Glutamatergic neuron (in vitro differentiated cells): ENCODE measurements around the gene EIF2AK2. TPM values are rescaled to one million over a fixed set of nuclear protein-coding genes. Genes with fewer than 3 reads are reported as not detected.

Experiments used
- DNase-seq: peaks from one replicate; pipeline ENCODE4 v3.0.0; 2022
- H3K27ac Mint-ChIP-seq: one replicate; pipeline ENCODE4 v1.8.0; 2020; ENCODE audit warnings: mild to moderate bottlenecking, mixed read lengths, inconsistent platforms; ENCODE audit not compliant: unreplicated experiment
- H3K27me3 Mint-ChIP-seq: one replicate; pipeline ENCODE4 v1.8.0; 2020; ENCODE audit warnings: mild to moderate bottlenecking, moderate library complexity, mixed read lengths, inconsistent platforms; ENCODE audit not compliant: unreplicated experiment
- H3K36me3 Mint-ChIP-seq: one replicate; pipeline ENCODE4 v1.8.0; 2020; ENCODE audit warnings: mild to moderate bottlenecking, mixed read lengths, inconsistent platforms; ENCODE audit not compliant: unreplicated experiment
- H3K4me1 Mint-ChIP-seq: one replicate; pipeline ENCODE4 v1.8.0; 2020; ENCODE audit warnings: mild to moderate bottlenecking, low read depth, mixed read lengths, inconsistent platforms; ENCODE audit not compliant: unreplicated experiment
- H3K4me3 Mint-ChIP-seq: one replicate; pipeline ENCODE4 v1.8.0; 2020; ENCODE audit warnings: mild to moderate bottlenecking, mixed read lengths, inconsistent platforms; ENCODE audit not compliant: unreplicated experiment
- H3K9me3 Mint-ChIP-seq: one replicate; pipeline ENCODE4 v1.8.0; 2020; ENCODE audit warnings: mild to moderate bottlenecking, moderate library complexity, mixed read lengths, inconsistent platforms; ENCODE audit not compliant: unreplicated experiment
- total RNA-seq: library from RNA; stranded (reverse); fragmentation: NEBNext Ultra II Directional; extraction: Animal tissue kit (Norgen Biotek cat#: 25700); gene quantifications from one replicate; pipeline ENCODE4 v1.2.1, GENCODE V29; 2021; ENCODE audit not compliant: unreplicated experiment
- TF ChIP-seq, protein P1 (sequence below): fragments of 200-600 bp; sonication (generic); IDR thresholded peaks from one replicate; pipeline ENCODE4 v1.5.0; 2021; ENCODE audit not compliant: partially characterized antibody, unreplicated experiment

The EIF2AK2 gene
- total RNA-seq, 1 donor from 2014 or later = 8.7 TPM

DNA sequence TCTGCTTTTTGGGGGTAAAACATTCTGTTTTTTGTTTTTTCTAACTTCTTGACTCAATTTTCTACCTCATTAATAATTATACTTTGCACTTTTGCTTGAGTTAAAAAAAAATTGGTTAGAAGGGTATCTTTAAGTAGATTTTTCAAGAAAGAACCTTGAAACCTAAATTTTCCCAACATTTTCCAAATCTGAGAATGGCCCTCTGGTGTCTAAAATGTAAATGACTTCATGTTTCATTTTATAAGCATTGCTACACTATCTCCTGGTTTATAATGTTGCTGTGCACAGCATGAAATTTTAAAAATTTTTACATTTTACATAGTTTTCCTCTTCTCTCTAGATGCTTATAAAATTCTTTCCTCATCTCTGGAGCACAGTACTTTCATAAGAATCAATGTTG lies 14.2 kb downstream of the EIF2AK2 start:
- Mint-ChIP-seq H3K36me3 (no peaks in the 10 kb centered on the region), H3K4me1 (no peaks in the 10 kb centered on the region), H3K4me3 (no peak overlapping the region), H3K27me3 (no peaks in the 10 kb centered on the region), H3K27ac (no peak overlapping the region), H3K9me3 (no peaks in the 10 kb centered on the region)
- TF ChIP-seq, protein P1, sequence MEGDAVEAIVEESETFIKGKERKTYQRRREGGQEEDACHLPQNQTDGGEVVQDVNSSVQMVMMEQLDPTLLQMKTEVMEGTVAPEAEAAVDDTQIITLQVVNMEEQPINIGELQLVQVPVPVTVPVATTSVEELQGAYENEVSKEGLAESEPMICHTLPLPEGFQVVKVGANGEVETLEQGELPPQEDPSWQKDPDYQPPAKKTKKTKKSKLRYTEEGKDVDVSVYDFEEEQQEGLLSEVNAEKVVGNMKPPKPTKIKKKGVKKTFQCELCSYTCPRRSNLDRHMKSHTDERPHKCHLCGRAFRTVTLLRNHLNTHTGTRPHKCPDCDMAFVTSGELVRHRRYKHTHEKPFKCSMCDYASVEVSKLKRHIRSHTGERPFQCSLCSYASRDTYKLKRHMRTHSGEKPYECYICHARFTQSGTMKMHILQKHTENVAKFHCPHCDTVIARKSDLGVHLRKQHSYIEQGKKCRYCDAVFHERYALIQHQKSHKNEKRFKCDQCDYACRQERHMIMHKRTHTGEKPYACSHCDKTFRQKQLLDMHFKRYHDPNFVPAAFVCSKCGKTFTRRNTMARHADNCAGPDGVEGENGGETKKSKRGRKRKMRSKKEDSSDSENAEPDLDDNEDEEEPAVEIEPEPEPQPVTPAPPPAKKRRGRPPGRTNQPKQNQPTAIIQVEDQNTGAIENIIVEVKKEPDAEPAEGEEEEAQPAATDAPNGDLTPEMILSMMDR = no peak
- no peak for DNase-seq

DNA sequence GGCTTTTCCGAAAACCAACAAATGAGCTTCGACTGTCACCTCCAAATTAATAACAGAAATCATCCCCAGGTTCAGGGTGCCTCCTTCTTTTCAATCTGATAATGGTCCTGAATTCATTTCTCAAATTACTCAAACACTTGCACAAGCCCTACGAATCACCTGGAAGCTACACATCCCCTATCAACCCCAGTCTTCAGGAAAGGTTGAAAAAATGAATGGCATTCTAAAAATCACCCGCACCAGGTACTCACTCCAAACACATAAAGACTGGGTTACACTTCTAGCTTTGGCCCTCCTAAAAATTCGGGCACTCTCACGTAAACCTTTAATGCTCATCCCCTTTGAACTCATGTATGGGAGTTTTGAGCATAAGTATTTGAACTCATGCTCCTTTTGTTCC lies 23.9 kb downstream of the EIF2AK2 start:
- peaks cover 4% of the 10 kb centered on the region for H3K9me3 Mint-ChIP-seq
- no peaks in the 10 kb centered on the region for H3K36me3 Mint-ChIP-seq

DNA sequence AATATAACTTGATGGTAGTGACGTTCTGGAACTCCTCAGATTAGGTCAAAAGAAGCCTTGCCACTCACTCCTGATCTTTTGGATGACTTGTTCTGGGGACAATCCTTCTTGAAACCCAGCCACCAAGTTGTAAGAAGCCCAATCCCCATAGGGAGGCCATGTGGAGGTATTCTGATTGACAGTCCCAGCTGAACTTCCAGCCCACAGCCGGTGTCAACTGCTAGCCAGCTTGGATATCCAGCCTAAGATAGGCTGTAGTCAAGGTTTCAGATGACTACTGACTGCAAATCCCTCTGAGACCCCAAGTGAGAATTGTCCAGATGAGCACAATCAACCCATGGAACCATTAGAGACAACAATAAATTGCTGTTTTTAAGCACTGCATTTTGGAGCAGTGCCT lies 31.4 kb downstream of the EIF2AK2 start:
- H3K36me3 Mint-ChIP-seq = no peaks in the 10 kb centered on the region
- no peak for DNase-seq

More for the DNA sequence above, 23.9 kb downstream of the EIF2AK2 start:
- Mint-ChIP-seq H3K4me1 (no peaks in the 10 kb centered on the region), H3K27ac (no peak overlapping the region), H3K4me3 (no peak overlapping the region), H3K27me3 (peaks cover 2% of the 10 kb centered on the region)
- DNase-seq = no peak
- TF ChIP-seq, protein P1 = no peak

DNA sequence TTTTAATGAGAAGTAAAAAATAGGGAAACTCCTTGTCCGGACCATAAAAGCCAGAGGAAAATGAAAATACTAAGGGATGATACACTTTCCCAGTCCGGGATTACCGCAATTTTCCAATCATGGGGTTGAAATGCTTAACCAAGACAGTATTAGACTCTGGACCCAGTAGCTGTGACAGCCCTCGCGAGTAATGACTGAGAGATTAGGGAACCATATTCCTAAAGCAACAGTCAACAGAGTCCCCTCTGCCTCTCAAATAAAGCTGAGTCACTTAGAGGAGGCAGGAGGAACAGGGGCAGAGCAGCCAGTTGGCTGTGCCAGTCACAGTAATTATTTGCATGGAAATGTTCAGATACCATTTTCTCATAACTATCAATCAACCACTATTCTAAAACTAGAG lies 37.6 kb downstream of the EIF2AK2 start:
- TF ChIP-seq, protein P1 = no peak
- no peak overlapping the region for H3K4me3 Mint-ChIP-seq
- H3K27me3 Mint-ChIP-seq = no peaks in the 10 kb centered on the region
- peaks cover 2% of the 10 kb centered on the region for H3K9me3 Mint-ChIP-seq
- no peak for DNase-seq
- no peaks in the 10 kb centered on the region for H3K36me3 Mint-ChIP-seq
- H3K27ac Mint-ChIP-seq = no peak overlapping the region
- no peaks in the 10 kb centered on the region for H3K4me1 Mint-ChIP-seq

More for the DNA sequence above, 31.4 kb downstream of the EIF2AK2 start:
- Mint-ChIP-seq H3K27me3 (no peaks in the 10 kb centered on the region), H3K27ac (no peak overlapping the region), H3K4me3 (no peak overlapping the region), H3K9me3 (peaks cover 2% of the 10 kb centered on the region), H3K4me1 (no peaks in the 10 kb centered on the region)
- TF ChIP-seq, protein P1 = no peak

DNA sequence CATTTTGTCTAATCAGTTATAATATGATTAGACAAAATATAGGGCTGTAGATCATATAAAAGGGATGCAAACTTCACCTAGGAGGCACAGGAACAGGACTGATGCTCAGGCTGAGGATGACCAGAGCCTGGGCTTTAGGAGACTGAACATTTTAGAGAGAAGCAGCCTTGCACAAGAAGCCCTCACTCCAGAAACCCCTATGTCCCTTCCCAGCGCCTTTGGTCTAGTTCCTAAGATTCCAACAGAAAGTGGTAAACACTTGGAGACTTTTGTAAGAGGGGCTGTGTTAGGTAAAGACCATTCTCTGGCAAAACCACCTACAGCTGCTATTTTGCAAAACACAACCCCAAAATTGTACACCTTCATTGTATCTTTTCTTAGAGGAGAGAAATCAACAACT lies 39.2 kb downstream of the EIF2AK2 start:
- TF ChIP-seq, protein P1 = no peak
- Mint-ChIP-seq H3K27ac (no peak overlapping the region), H3K36me3 (no peaks in the 10 kb centered on the region), H3K9me3 (peaks cover under 1% of the 10 kb centered on the region), H3K4me3 (no peak overlapping the region), H3K27me3 (no peaks in the 10 kb centered on the region), H3K4me1 (no peaks in the 10 kb centered on the region)
- no peak for DNase-seq
